Measurements from ENCODE around the gene CRISPLD2. TPM values are rescaled to one million over a fixed set of nuclear protein-coding genes. Genes with fewer than 3 reads are reported as not detected.
A peak's percentile ranks its signal among the peaks of the same experiment; 100 is the strongest.

The CRISPLD2 gene
- total and polyA plus RNA-seq, 12 donors = 7.9 to 48.1 (median 15.2) TPM

- intact Hi-C loops (cut with DNase I) = no loop called here
- DNase-seq (no peak), ATAC-seq (peak in 2 of 8 donors; percentile 17 to 20)
- no peak for TF ChIP-seq CTCF (IDR thresholded peaks at IDR 0.05)
- Histone ChIP-seq H3K4me1 (peaks cover 3 to 26% (median 16%) of the 10 kb centered on the region in 9 donors), H3K27ac (no peak overlapping the region), H3K9me3 (no peaks in the 10 kb centered on the region), H3K27me3 (no peaks in the 10 kb centered on the region), H3K36me3 (no peaks in the 10 kb centered on the region), H3K4me3 (no peak overlapping the region)
- WGBS, 2 donors = 52 to 58% methylated on average over 5 of the region's 5 CpGs
Measured at GRCh38 chr16:84787263-84787622, 32.5 kb upstream of the CRISPLD2 start.

GRCh38 chr16:84788920-84789391 is 30.8 kb upstream of the CRISPLD2 start:
- H3K4me1 ChIP-seq = peaks cover 3 to 26% (median 19%) of the 10 kb centered on the region in 9 donors
- H3K27ac ChIP-seq = no peak overlapping the region
- intact Hi-C loops (cut with DNase I) = no loop called here
- WGBS, 2 donors = 96 to 97% methylated on average over 22 of the region's 22 CpGs
- DNase-seq = no peak
- H3K4me3 ChIP-seq = no peak overlapping the region
- no peaks in the 10 kb centered on the region for H3K36me3 ChIP-seq
- H3K27me3 ChIP-seq = no peaks in the 10 kb centered on the region
- no peak for TF ChIP-seq CTCF (IDR thresholded peaks at IDR 0.05)
- H3K9me3 ChIP-seq = no peaks in the 10 kb centered on the region
- no peak for ATAC-seq

GRCh38 chr16:84789431-84789830 is 30.4 kb upstream of the CRISPLD2 start:
- intact Hi-C loops (cut with DNase I) = no loop called here
- Histone ChIP-seq H3K4me3 (no peak overlapping the region), H3K9me3 (no peaks in the 10 kb centered on the region), H3K36me3 (no peaks in the 10 kb centered on the region), H3K27me3 (no peaks in the 10 kb centered on the region), H3K4me1 (peaks cover 3 to 26% (median 19%) of the 10 kb centered on the region in 9 donors), H3K27ac (no peak overlapping the region)
- no peak for DNase-seq
- 84 to 89% methylated on average over 11 of the region's 11 CpGs for WGBS, 2 donors
- no peak for TF ChIP-seq CTCF (IDR thresholded peaks at IDR 0.05)
- ATAC-seq = no peak

- ATAC-seq (no peak), DNase-seq (no peak)
- Histone ChIP-seq H3K27ac (no peak overlapping the region), H3K9me3 (no peaks in the 10 kb centered on the region), H3K27me3 (no peaks in the 10 kb centered on the region), H3K36me3 (no peaks in the 10 kb centered on the region), H3K4me3 (no peak overlapping the region), H3K4me1 (peaks cover 3 to 32% (median 18%) of the 10 kb centered on the region in 9 donors)
- no peak for TF ChIP-seq CTCF (IDR thresholded peaks at IDR 0.05)
- intact Hi-C loops (cut with DNase I) = no loop called here
- WGBS, 2 donors = 95 to 97% methylated on average over 4 of the region's 4 CpGs
Measured at GRCh38 chr16:84790301-84790700, 29.5 kb upstream of the CRISPLD2 start.

Data from heart right ventricle (tissue), 16 donors.